Natural killer cell (primary cell): ENCODE data around the gene RPP38. TPM values are rescaled to one million over a fixed set of nuclear protein-coding genes. Genes with fewer than 3 reads are reported as not detected.

Experiments used
- ATAC-seq, 3 donors: fragments of 150-1000 bp in 2 of 3; fragments of 200-7000 bp in 1 of 3; cut with Tn5 transposase; 1 replicate in 1 of 3; 2 replicates in 2 of 3; pipeline ENCODE4 v1.10.0; 2021; ENCODE audit warnings: mild to moderate bottlenecking in 2 of 3, moderate library complexity in 2 of 3
- DNase-seq, 2 donors: peaks; one replicate each; pipeline versions ENCODE4 v3.0.0 to v3.0.0-alpha.2; 2013 to 2021; ENCODE audit warnings: mixed read lengths in 1 of 2
- H3K27ac ChIP-seq: one replicate; pipeline ENCODE4 v1.5.1; 2013; ENCODE audit warnings: mild to moderate bottlenecking, low read length
- H3K27me3 ChIP-seq: one replicate; pipeline ENCODE4 v1.6.1; 2013; ENCODE audit warnings: low read length; ENCODE audit not compliant: control insufficient read depth, insufficient read depth
- H3K36me3 ChIP-seq: one replicate; pipeline ENCODE4 v1.6.1; 2013; ENCODE audit warnings: low read length; ENCODE audit not compliant: control insufficient read depth, insufficient read depth
- H3K4me1 ChIP-seq: one replicate; pipeline ENCODE4 v1.6.1; 2013; ENCODE audit warnings: low read length; ENCODE audit not compliant: control insufficient read depth, insufficient read depth
- H3K4me3 ChIP-seq: one replicate; pipeline ENCODE4 v1.5.1; 2013; ENCODE audit warnings: low read length
- H3K9me3 ChIP-seq: one replicate; pipeline ENCODE4 v1.6.1; 2013; ENCODE audit warnings: low read length; ENCODE audit not compliant: control insufficient read depth, insufficient read depth
- H3K27ac Mint-ChIP-seq, 2 donors: one replicate each; pipeline ENCODE4 v1.8.0; 2022; ENCODE audit warnings: mild to moderate bottlenecking in 2 of 2, mixed read lengths in 2 of 2, moderate library complexity in 1 of 2
- H3K27me3 Mint-ChIP-seq, 2 donors: one replicate each; pipeline ENCODE4 v1.8.0; 2022; ENCODE audit warnings: low read depth in 2 of 2, mixed read lengths in 2 of 2
- H3K36me3 Mint-ChIP-seq: one replicate; pipeline ENCODE4 v1.8.0; 2022; ENCODE audit warnings: mixed read lengths
- H3K4me1 Mint-ChIP-seq, 2 donors: one replicate each; pipeline ENCODE4 v1.8.0; 2022; ENCODE audit warnings: mixed read lengths in 2 of 2
- H3K4me3 Mint-ChIP-seq: one replicate; pipeline ENCODE4 v1.8.0; 2022; ENCODE audit warnings: mild to moderate bottlenecking, moderate library complexity, mixed read lengths
- H3K9me3 Mint-ChIP-seq, 2 donors: one replicate each; pipeline ENCODE4 v1.8.0; 2022; ENCODE audit warnings: mixed read lengths in 2 of 2
- CTCF ChIP-seq: fragments of 200-600 bp; IDR thresholded peaks from one replicate; pipeline ENCODE4 v1.8.0; 2022; ENCODE audit warnings: antibody characterized with exemption
- WGBS: methylation state at CpG from one replicate; pipeline ENCODE4 v1.1.7; 2013; ENCODE audit warnings: missing lambda C conversion rate; ENCODE audit not compliant: insufficient coverage; 5-methylcytosine and 5-hydroxymethylcytosine counted together
- intact Hi-C: fragments of 100-400 bp; cut with micrococcal nuclease; formaldehyde crosslinking; loops from one replicate; pipeline ENCODE4 v1.14.2; 2022
- total RNA-seq, 4 donors: library from RNA; stranded (reverse); fragments of 120-200 nt in 1 of 4; gene quantifications; one replicate each; pipeline versions ENCODE4 v1.2.3 to v1.2.4, GENCODE V29; 2013 to 2022

Gene RPP38
- total RNA-seq, 3 donors from 2014 or later (not counting 1 experiment from before 2014, with no cell fraction given) = 7.5 to 12.7 (median 8.4) TPM

- Mint-ChIP-seq H3K36me3 (no peaks in the 10 kb centered on the region), H3K27me3 (no peaks in the 10 kb centered on the region), H3K27ac (peak overlapping the region; percentile 97 to 98), H3K4me1 (peaks cover 27 to 38% of the 10 kb centered on the region in 2 donors), H3K4me3 (peak overlapping the region; percentile 95), H3K9me3 (no peaks in the 10 kb centered on the region)
- no peak for TF ChIP-seq CTCF
- peaks cover 2% of the 10 kb centered on the region for H3K36me3 ChIP-seq
- ATAC-seq (peak in 2 of 3 donors; percentile 4 to 15), DNase-seq (no peak)
- intact Hi-C loops = loop anchor here (1.0 to 5.0 kb wide), 5 partner anchors 8 to 258 kb away; partner anchors contain the start of genes ACBD7, CDNF, DCLRE1C and HSPA14
- H3K4me1 ChIP-seq = peaks cover 27% of the 10 kb centered on the region
- no peaks in the 10 kb centered on the region for H3K27me3 ChIP-seq
- under 1% methylated on average over 11 of the region's 11 CpGs for WGBS
- no peaks in the 10 kb centered on the region for H3K9me3 ChIP-seq
- peak overlapping the region; percentile 94 for H3K27ac ChIP-seq
- H3K4me3 ChIP-seq = peak overlapping the region; percentile 74
Observed at GRCh38 chr10:15096661-15097010, 519 bp upstream of the RPP38 start.

GRCh38 chr10:15099886-15100285 lies 2.7 kb downstream of the RPP38 start:
- Histone ChIP-seq H3K27me3 (no peaks in the 10 kb centered on the region), H3K36me3 (peaks cover 25% of the 10 kb centered on the region), H3K4me3 (no peak overlapping the region), H3K4me1 (peaks cover 27% of the 10 kb centered on the region), H3K9me3 (no peaks in the 10 kb centered on the region), H3K27ac (no peak overlapping the region)
- H3K27me3 Mint-ChIP-seq = no peaks in the 10 kb centered on the region
- peaks cover 27 to 45% of the 10 kb centered on the region in 2 donors for H3K4me1 Mint-ChIP-seq
- no peaks in the 10 kb centered on the region for H3K9me3 Mint-ChIP-seq
- DNase-seq (no peak), ATAC-seq (no peak)
- TF ChIP-seq CTCF = no peak
- intact Hi-C loops = loop anchor here (5.0 kb wide), 1 partner anchor 67 kb away; the partner anchor contains the start of gene NMT2
- peak overlapping the region; percentile 17 to 71 for H3K27ac Mint-ChIP-seq
- H3K4me3 Mint-ChIP-seq = peak overlapping the region; percentile 31
- 97% methylated on average over 4 of the region's 4 CpGs for WGBS
- peaks cover 9% of the 10 kb centered on the region for H3K36me3 Mint-ChIP-seq

GRCh38 chr10:15103513-15103912 lies 6.4 kb downstream of the RPP38 start:
- no peak for ATAC-seq
- DNase-seq = no peak
- peaks cover 9% of the 10 kb centered on the region for H3K36me3 Mint-ChIP-seq
- H3K4me3 Mint-ChIP-seq = no peak overlapping the region
- H3K36me3 ChIP-seq = peaks cover 42% of the 10 kb centered on the region
- TF ChIP-seq CTCF = no peak
- H3K27me3 ChIP-seq = no peaks in the 10 kb centered on the region
- no peaks in the 10 kb centered on the region for H3K9me3 Mint-ChIP-seq
- 94% methylated on average over 9 of the region's 9 CpGs for WGBS
- H3K27ac ChIP-seq = no peak overlapping the region
- H3K4me1 Mint-ChIP-seq = peaks cover 17 to 31% of the 10 kb centered on the region in 2 donors
- intact Hi-C loops = no loop called here
- no peaks in the 10 kb centered on the region for H3K27me3 Mint-ChIP-seq
- peak overlapping the region in 1 of 2 donors; percentile 72 for H3K27ac Mint-ChIP-seq
- H3K4me1 ChIP-seq = peaks cover 14% of the 10 kb centered on the region
- no peaks in the 10 kb centered on the region for H3K9me3 ChIP-seq
- no peak overlapping the region for H3K4me3 ChIP-seq
